Ecto neural progenitor cell (in vitro differentiated cells): Measurements from ENCODE around the gene EPPIN.
"Not testable (repeated sequence)": the region's sequence is repeated elsewhere in the genome, so short reads cannot be mapped to it uniquely, and the experiment has no call there.

Experiments used
- DNase-seq: peaks from one replicate; pipeline ENCODE4 v3.0.0-alpha.2; 2018; ENCODE audit warnings: low spot score

The EPPIN gene

GRCh38 chr20:45547206-45547770, at the start of gene EPPIN:
Gene EPPIN (minus strand): TSS chr20:45547401. CDS start chr20:45547357, 44 bp downstream.
- no peak for DNase-seq

- no peak for DNase-seq
Observed at GRCh38 chr20:45595235-45595634, 48.0 kb upstream of the EPPIN start.

- no peak for DNase-seq
Observed at GRCh38 chr20:45593498-45593897, 46.3 kb upstream of the EPPIN start.

GRCh38 chr20:45592574-45593189, 45.5 kb upstream of the EPPIN start:
- no peak for DNase-seq

GRCh38 chr20:45589725-45590124, 42.5 kb upstream of the EPPIN start:
- no peak for DNase-seq

GRCh38 chr20:45588800-45589199, 41.6 kb upstream of the EPPIN start:
- DNase-seq, result no peak

GRCh38 chr20:45585986-45586385, 38.8 kb upstream of the EPPIN start:
- DNase-seq, result not testable (repeated sequence)

GRCh38 chr20:45584294-45584693, 37.1 kb upstream of the EPPIN start:
- not testable (repeated sequence) for DNase-seq

- DNase-seq, result no peak
Observed at GRCh38 chr20:45583502-45583901, 36.3 kb upstream of the EPPIN start.

- DNase-seq, result no peak
Observed at GRCh38 chr20:45581702-45582101, 34.5 kb upstream of the EPPIN start.

- no peak for DNase-seq
Observed at GRCh38 chr20:45579184-45579583, 32.0 kb upstream of the EPPIN start, which contains the start of gene WFDC8. Gene WFDC8 (minus strand): TSS chr20:45579284. CDS start chr20:45579247, 37 bp downstream.

GRCh38 chr20:45578231-45578630, 31.0 kb upstream of the EPPIN start:
- no peak for DNase-seq

- DNase-seq, result no peak
Observed at GRCh38 chr20:45576995-45577394, 29.8 kb upstream of the EPPIN start.

- DNase-seq, result no peak
Observed at GRCh38 chr20:45575931-45576330, 28.7 kb upstream of the EPPIN start.

GRCh38 chr20:45569650-45570049, 22.4 kb upstream of the EPPIN start:
- not testable (repeated sequence) for DNase-seq

- no peak for DNase-seq
Observed at GRCh38 chr20:45564760-45565276, 17.6 kb upstream of the EPPIN start.

- DNase-seq, result no peak
Observed at GRCh38 chr20:45555198-45555597, 8.0 kb upstream of the EPPIN start.

- DNase-seq, result no peak
Observed at GRCh38 chr20:45552456-45552855, 5.3 kb upstream of the EPPIN start.

GRCh38 chr20:45550765-45551164, 3.6 kb upstream of the EPPIN start:
- DNase-seq, result no peak

GRCh38 chr20:45548410-45548809, 1.2 kb upstream of the EPPIN start:
- no peak for DNase-seq

GRCh38 chr20:45545754-45546453, 1.3 kb downstream of the EPPIN start:
- DNase-seq, result no peak

GRCh38 chr20:45545351-45545750, 1.9 kb downstream of the EPPIN start:
- no peak for DNase-seq

- no peak for DNase-seq
Observed at GRCh38 chr20:45539382-45539781, 7.8 kb downstream of the EPPIN start, which contains the start of gene WFDC6. Gene WFDC6 (minus strand): TSS chr20:45539482. CDS start chr20:45539407, 75 bp downstream.
